CD14-positive monocyte (primary cell): ENCODE results near the gene PMPCA. TPM values are rescaled to one million over a fixed set of nuclear protein-coding genes. Genes with fewer than 3 reads are reported as not detected.

ENCODE experiments used
- DNase-seq, 3 donors: peaks; one replicate each; pipeline ENCODE4 v3.0.0-alpha.2; 2011 to 2022
- H2AFZ ChIP-seq: 2 replicates; pipeline ENCODE4 v1.6.0; 2012; ENCODE audit warnings: mild to moderate bottlenecking, low read depth, low read length, inconsistent platforms; ENCODE audit not compliant: insufficient read depth, poor library complexity, severe bottlenecking
- H3K27ac ChIP-seq, 2 donors: 1 replicate in 1 of 2; 2 replicates in 1 of 2; pipeline ENCODE4 v1.5.1; 2012 to 2013; ENCODE audit warnings: low read length in 2 of 2, control low read depth in 1 of 2, inconsistent platforms in 1 of 2, low read depth in 1 of 2, mild to moderate bottlenecking in 1 of 2
- H3K27me3 ChIP-seq, 2 donors: one replicate each; pipeline versions ENCODE4 v1.6.0 to v1.6.1; 2011 to 2013; ENCODE audit warnings: low read length in 2 of 2; ENCODE audit not compliant: control insufficient read depth in 2 of 2, insufficient read depth in 2 of 2
- H3K36me3 ChIP-seq, 2 donors: replicated peaks in 1 of 2; 1 replicate in 1 of 2; 2 replicates in 1 of 2; pipeline versions ENCODE4 v1.5.1 to v1.6.1; 2012 to 2013; ENCODE audit warnings: low read length in 2 of 2, control low read depth in 1 of 2, inconsistent platforms in 1 of 2, mild to moderate bottlenecking in 1 of 2; ENCODE audit not compliant: insufficient read depth in 2 of 2, control insufficient read depth in 1 of 2
- H3K4me1 ChIP-seq, 2 donors: 1 replicate in 1 of 2; 2 replicates in 1 of 2; pipeline versions ENCODE4 v1.5.1 to v1.6.1; 2012 to 2013; ENCODE audit warnings: low read length in 2 of 2, control low read depth in 1 of 2, inconsistent platforms in 1 of 2, mild to moderate bottlenecking in 1 of 2, moderate library complexity in 1 of 2; ENCODE audit not compliant: insufficient read depth in 2 of 2, control insufficient read depth in 1 of 2
- H3K4me2 ChIP-seq: replicated peaks from 2 replicates; pipeline ENCODE3; 2012; ENCODE audit warnings: low read length, moderate library complexity, mild to moderate bottlenecking; ENCODE audit not compliant: poor library complexity, severe bottlenecking; ENCODE audit errors: extremely low read depth
- H3K4me3 ChIP-seq, 3 experiments: fragments of 200-600 bp in 1 of 3; sonication (generic) in 1 of 3; replicated peaks in 1 of 3; 1 replicate in 2 of 3; 2 replicates in 1 of 3; pipeline ENCODE4 v1.5.1; 2011 to 2013; ENCODE audit warnings: low read length in 3 of 3, mild to moderate bottlenecking in 3 of 3, control low read depth in 2 of 3, low read depth in 2 of 3, inconsistent platforms in 1 of 3, moderate library complexity in 1 of 3
- H3K79me2 ChIP-seq: 2 replicates; pipeline ENCODE4 v1.6.0; 2012; ENCODE audit warnings: mild to moderate bottlenecking, control low read depth, inconsistent platforms, low read length, moderate library complexity; ENCODE audit not compliant: insufficient read depth
- H3K9ac ChIP-seq: 2 replicates; pipeline ENCODE4 v1.6.0; 2017; ENCODE audit warnings: low read length, mild to moderate bottlenecking; ENCODE audit not compliant: insufficient read depth, poor library complexity, severe bottlenecking
- H3K9me3 ChIP-seq, 2 donors: replicated peaks in 1 of 2; 1 replicate in 1 of 2; 2 replicates in 1 of 2; pipeline versions ENCODE4 v1.5.1 to v1.6.1; 2012 to 2013; ENCODE audit warnings: low read length in 2 of 2, control low read depth in 1 of 2; ENCODE audit not compliant: control insufficient read depth in 1 of 2, insufficient read depth in 1 of 2
- H4K20me1 ChIP-seq: 2 replicates; pipeline ENCODE4 v1.6.0; 2012; ENCODE audit warnings: mild to moderate bottlenecking, low read length, control low read depth, moderate library complexity; ENCODE audit not compliant: insufficient read depth
- H3K27ac Mint-ChIP-seq, 7 donors: one replicate each; pipeline ENCODE4 v1.8.0; 2020; ENCODE audit warnings: mild to moderate bottlenecking in 7 of 7, mixed read lengths in 7 of 7, moderate library complexity in 6 of 7, inconsistent platforms in 2 of 7
- H3K27me3 Mint-ChIP-seq, 3 donors: one replicate each; pipeline ENCODE4 v1.8.0; 2021 to 2022; ENCODE audit warnings: low read depth in 3 of 3, mild to moderate bottlenecking in 3 of 3, mixed read lengths in 3 of 3, moderate library complexity in 3 of 3, inconsistent platforms in 1 of 3
- H3K36me3 Mint-ChIP-seq, 2 donors: one replicate each; pipeline ENCODE4 v1.8.0; 2020; ENCODE audit warnings: mixed read lengths in 2 of 2, inconsistent platforms in 1 of 2, mild to moderate bottlenecking in 1 of 2
- H3K4me1 Mint-ChIP-seq: one replicate; pipeline ENCODE4 v1.8.0; 2020; ENCODE audit warnings: mild to moderate bottlenecking, mixed read lengths
- H3K4me3 Mint-ChIP-seq, 2 donors: one replicate each; pipeline ENCODE4 v1.8.0; 2020; ENCODE audit warnings: mild to moderate bottlenecking in 2 of 2, mixed read lengths in 2 of 2, moderate library complexity in 1 of 2
- H3K9me3 Mint-ChIP-seq, 7 donors: one replicate each; pipeline ENCODE4 v1.8.0; 2020 to 2022; ENCODE audit warnings: mixed read lengths in 7 of 7, mild to moderate bottlenecking in 6 of 7, moderate library complexity in 6 of 7, inconsistent platforms in 2 of 7
- CTCF ChIP-seq: fragments of 200-600 bp; IDR thresholded peaks from one replicate; pipeline ENCODE4 v1.8.0; 2022; ENCODE audit warnings: antibody characterized with exemption, mild to moderate bottlenecking
- WGBS: methylation state at CpG from one replicate; pipeline ENCODE4 v1.1.5; 2013; ENCODE audit warnings: missing lambda C conversion rate; ENCODE audit not compliant: insufficient coverage; 5-methylcytosine and 5-hydroxymethylcytosine counted together
- intact Hi-C, 2 donors: fragments of 100-400 bp; cut with micrococcal nuclease; formaldehyde crosslinking; loops; one replicate each; pipeline versions ENCODE4 v1.15.0 to v1.15.1; 2023
- polyA plus RNA-seq, 3 donors: library from polyadenylated mRNA; depleted of rRNA in 1 of 3; unstranded in 2 of 3; stranded (reverse) in 1 of 3; fragments of 300-500 nt in 2 of 3; fragments of >200 nt in 1 of 3; fragmentation: Illumina TruSeq in 2 of 3; gene quantifications; 1 replicate in 2 of 3; 2 replicates in 1 of 3; pipeline ENCODE4 v1.2.3, GENCODE V29; 2012 to 2021

PMPCA gene
- polyA plus RNA-seq, 3 donors = 23.1 to 58.8 (median 24.9) TPM

GRCh38 chr9:136431782-136432350, 21.4 kb downstream of the PMPCA start:
- TF ChIP-seq CTCF = no peak
- H3K9me3 ChIP-seq = no peaks in the 10 kb centered on the region
- no peak overlapping the region for H2AFZ ChIP-seq
- Mint-ChIP-seq H3K9me3 (peaks cover 0 to 2% (median 0%) of the 10 kb centered on the region in 7 donors), H3K27ac (no peak overlapping the region), H3K4me1 (peaks cover 6% of the 10 kb centered on the region), H3K36me3 (peaks cover 9 to 55% of the 10 kb centered on the region in 2 donors), H3K27me3 (no peaks in the 10 kb centered on the region), H3K4me3 (no peak overlapping the region)
- DNase-seq = no peak
- no peaks in the 10 kb centered on the region for H3K4me1 ChIP-seq
- peaks cover 21 to 31% of the 10 kb centered on the region in 2 donors for H3K36me3 ChIP-seq
- no peak overlapping the region for H3K4me2 ChIP-seq
- intact Hi-C loops = no loop called here
- H3K27ac ChIP-seq = no peak overlapping the region
- H3K9ac ChIP-seq = no peak overlapping the region
- 96% methylated on average over 30 of the region's 36 CpGs for WGBS
- no peak overlapping the region for H3K4me3 ChIP-seq
- H3K27me3 ChIP-seq = no peaks in the 10 kb centered on the region
- peaks cover 1% of the 10 kb centered on the region for H3K79me2 ChIP-seq
- H4K20me1 ChIP-seq = no peaks in the 10 kb centered on the region

- H3K27ac ChIP-seq = no peak overlapping the region
- no peak overlapping the region for H3K9ac ChIP-seq
- Mint-ChIP-seq H3K27me3 (peaks cover 0 to under 1% (median 0%) of the 10 kb centered on the region in 3 donors), H3K36me3 (peaks cover 11 to 55% of the 10 kb centered on the region in 2 donors), H3K4me3 (no peak overlapping the region), H3K27ac (no peak overlapping the region), H3K4me1 (peaks cover 14% of the 10 kb centered on the region), H3K9me3 (peaks cover 0 to 2% (median 0%) of the 10 kb centered on the region in 7 donors)
- H3K36me3 ChIP-seq = peaks cover 21 to 31% of the 10 kb centered on the region in 2 donors
- no peak overlapping the region for H2AFZ ChIP-seq
- no peak overlapping the region for H3K4me2 ChIP-seq
- intact Hi-C loops = no loop called here
- 94% methylated on average over 25 of the region's 26 CpGs for WGBS
- no peak for TF ChIP-seq CTCF
- H3K9me3 ChIP-seq = no peaks in the 10 kb centered on the region
- H3K79me2 ChIP-seq = peaks cover 8% of the 10 kb centered on the region
- no peak for DNase-seq
- H3K27me3 ChIP-seq = no peaks in the 10 kb centered on the region
- no peak overlapping the region for H3K4me3 ChIP-seq
- H4K20me1 ChIP-seq = peaks cover 4% of the 10 kb centered on the region
- H3K4me1 ChIP-seq = peaks cover 4 to 5% of the 10 kb centered on the region in 2 donors
These were observed 22.1 kb downstream of the PMPCA start for GRCh38 chr9:136432591-136432990.
